HG03064 (cell line): ENCODE results near the gene C1QTNF9.
"Not testable (repeated sequence)": the region's sequence is repeated elsewhere in the genome, so short reads cannot be mapped to it uniquely, and the experiment has no call there.

Source experiments
- ATAC-seq: cut with Tn5 transposase; IDR thresholded peaks from one replicate; pipeline ENCODE4 v1.9.1; 2021; ENCODE audit warnings: low read depth; ENCODE audit not compliant: unreplicated experiment

The C1QTNF9 gene

DNA sequence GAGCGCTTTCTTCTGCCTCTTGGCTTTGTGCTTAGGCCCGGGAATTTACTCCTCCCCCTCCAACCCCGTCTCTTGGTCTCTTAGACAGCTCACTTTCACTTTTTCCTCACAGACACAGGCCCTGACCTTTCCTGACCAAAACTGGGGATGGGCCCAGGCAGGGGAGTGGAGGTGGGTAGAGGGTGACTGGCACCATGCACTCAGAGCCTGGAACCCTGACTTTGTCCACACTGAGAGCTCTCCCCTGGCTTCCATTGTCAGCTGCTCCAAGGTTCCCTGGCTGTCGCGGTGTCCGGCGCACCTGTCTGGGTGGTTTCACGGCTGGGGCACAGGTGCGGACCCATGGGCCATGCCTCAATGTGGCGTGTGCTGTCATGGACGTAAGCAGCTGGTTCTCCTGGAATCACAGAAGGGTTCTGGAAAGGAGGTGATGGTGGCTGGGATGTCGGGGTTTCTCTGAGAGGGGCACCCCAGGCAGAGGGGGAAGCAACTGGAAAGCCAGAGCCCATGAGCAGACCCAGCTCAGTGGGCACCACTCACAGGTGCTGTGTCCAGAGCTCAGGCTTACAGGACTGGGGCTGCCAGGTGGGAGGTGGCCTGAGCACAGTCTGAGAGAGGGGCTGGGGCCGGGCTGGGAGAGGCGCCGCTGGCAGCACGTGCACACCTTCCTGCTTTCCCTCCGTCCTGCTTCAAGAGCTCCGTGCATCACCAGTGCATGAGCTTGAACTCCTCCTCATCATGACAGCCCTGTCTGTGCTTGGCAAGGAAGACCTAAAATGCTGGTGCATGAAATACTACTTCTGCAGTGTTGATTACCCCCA, 28.0 kb upstream of the C1QTNF9 start:
- no peak for ATAC-seq

DNA sequence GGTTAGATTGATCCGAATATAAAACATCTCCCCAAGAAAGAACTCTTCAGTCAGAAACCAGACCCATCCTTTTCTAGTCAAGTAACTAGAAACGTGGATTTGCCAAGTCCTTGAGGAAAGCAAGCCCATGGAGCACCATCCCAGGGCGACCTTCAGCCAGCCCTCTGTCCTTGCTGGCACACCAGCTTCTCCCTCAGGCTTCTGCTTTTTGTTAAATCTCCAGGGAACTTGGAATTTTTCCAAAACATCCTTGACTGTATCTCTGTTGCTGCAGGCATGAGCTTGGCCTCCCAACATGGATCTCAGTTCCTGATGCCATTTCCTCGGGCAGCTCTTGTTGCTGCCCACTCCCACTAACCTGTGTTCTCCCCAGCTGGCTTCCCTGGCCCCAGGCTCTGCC, 27.1 kb upstream of the C1QTNF9 start:
- no peak for ATAC-seq

DNA sequence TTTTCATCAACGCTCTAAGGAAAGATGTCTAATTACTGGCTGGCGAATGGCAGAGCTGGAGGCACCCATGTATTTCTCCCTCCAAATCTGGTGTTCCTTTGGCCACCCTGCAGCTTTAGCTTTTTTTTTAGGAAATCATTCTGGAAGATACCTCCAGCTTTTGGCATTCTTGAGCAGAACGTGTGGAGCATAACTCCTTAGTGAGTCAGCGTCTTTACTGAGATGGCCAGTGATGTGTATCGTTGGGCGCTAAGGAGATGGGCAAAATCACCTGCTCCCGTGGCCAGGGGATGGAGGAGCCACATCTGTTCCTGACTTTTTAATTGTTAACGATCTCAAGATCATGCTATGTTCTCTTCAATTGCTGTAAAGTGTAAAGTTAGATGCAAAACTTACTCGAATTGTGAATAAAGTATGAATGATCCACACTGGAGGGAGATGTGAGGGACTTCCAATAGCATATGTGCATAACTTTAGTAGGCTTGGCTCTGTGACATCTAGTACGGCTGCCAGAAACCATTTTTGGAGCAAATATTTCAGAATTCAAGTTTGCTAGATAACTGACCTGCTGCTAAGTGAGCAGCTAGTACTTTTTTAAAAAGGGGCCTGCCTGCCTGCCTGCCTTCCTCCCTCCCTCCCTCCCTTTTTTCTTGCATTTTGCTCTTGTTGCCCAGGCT, 24.4 kb upstream of the C1QTNF9 start:
- ATAC-seq, result no peak

DNA sequence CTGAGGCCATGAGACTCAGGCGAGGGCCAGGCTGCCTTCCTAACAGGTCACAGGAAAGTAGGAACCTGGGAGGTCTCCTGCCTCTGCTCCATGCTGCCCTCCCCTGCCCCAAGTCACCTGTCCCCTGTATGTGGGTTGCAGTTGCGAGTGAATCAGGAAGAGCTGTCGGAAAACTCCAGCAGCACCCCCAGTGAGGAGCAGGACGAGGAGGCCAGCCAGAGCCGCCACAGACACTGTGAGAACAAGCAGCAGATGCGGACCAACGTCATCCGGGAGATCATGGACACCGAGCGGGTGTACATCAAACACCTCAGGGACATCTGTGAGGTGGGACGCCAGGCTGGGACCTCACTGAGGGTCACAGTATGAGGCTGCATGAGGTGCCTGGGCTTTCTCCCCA, 22.8 kb upstream of the C1QTNF9 start:
- no peak for ATAC-seq

DNA sequence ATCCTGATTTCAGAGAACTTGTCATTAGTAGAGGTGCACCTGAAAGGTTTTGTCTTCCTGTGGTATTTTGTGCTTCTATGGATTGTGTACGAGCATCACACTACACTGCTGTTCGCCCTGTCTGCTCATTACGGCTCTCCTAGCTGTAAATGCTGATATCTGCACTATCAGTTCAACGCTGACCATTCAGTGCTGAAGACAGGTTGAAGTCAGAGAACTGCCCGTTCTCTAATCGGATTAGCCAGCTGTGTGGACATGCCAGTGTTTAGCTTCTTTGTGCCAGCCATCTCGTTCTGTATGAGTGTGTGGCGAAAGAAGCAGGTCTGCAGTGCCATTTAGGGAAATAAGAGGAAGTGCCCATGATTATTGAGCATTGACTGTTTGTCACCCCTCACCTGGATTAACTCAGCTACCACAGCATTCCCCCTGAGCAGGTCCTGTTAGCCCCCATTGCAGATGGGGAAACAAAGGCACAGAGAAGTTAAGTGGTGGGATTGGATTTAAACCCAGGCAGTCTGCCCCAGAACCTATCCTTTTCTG, 21.6 kb upstream of the C1QTNF9 start:
- ATAC-seq, result no peak

DNA sequence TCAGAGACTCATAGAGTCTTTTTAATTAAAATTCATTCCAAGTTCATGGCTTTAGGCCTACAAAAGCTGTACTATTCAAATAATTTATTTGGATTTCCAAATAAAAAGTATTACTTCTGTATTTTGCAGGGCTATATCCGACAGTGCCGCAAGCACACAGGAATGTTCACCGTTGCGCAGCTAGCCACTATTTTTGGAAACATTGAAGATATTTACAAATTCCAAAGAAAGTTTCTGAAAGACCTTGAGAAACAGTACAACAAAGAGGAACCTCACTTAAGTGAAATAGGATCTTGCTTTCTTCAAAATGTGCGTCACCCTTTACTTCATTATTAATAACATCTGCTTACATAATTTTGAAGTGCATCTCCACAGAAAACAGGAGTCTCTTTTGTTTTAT, 20.5 kb upstream of the C1QTNF9 start:
- no peak for ATAC-seq

- ATAC-seq, result no peak
Measured at GRCh38 chr13:24290280-24290932, 19.0 kb upstream of the C1QTNF9 start.

DNA sequence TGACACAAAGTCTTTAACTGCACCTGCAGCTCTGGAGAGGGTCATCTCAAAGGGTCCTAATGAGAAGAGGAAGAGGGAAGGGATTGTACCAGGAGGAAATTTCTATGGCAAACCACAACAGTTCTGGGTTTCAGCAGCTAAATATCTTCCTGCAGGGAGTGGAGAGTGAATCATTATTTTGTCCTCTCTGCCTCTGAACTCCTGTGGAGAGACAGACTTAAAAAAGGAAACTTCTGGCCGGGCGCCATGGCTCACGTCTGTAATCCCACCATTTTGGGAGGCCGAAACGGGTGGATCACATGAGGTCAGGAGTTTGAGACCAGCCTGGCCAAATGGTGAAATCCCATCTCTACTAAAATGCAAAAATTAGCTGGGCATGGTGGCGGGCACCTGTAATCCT, 16.9 kb upstream of the C1QTNF9 start:
- no peak for ATAC-seq

DNA sequence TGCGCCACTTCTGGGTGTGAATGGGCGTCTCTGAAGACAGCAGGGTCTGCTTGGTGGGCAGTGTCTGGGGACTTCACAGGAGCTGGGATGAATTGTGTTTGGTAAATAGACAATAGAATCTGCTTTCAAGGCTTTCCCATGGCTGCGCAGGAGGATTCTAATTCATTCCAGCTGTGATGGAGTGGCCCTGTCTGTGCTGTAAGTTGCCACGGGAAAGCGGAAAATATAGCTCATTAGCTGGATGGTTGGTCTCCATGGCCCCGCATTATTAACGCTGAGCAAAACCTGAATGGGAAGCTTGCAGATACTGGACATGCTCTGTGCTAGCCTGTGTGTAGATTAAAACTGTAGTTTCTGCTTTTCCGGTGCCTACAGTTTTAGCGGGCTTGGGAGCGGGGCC, 15.6 kb upstream of the C1QTNF9 start:
- no peak for ATAC-seq

DNA sequence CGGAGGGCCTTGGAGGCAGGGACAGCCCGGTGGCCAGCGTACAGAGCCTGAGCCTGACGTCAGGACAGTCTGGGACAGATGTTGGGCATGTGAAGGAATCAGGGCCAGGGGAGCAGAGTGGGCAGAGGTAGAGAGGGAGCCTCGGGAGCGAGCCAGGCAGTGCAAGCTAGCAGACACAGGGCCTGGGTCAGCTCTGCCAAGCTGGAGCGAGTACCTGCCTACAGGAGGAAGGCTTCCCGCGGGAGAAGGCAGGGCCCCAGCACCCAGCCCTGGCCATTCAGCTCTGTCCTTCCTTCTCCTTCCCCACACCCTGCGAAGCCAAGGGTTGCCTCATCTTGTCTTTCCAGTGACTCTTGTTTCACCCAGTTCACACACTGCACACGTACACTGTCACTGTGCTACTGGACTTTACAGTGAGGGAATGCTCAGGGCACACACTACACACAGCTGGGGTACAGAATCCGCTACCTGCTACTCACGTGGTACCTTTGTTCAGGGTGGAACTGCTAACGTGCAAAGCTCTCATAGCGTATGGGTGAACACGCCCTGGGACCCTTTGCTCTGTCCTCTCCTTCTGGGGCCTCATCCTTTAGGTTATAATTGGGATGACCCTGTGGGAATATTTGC, 9.8 kb upstream of the C1QTNF9 start:
- ATAC-seq, result no peak

- ATAC-seq, result no peak
Measured at GRCh38 chr13:24301434-24301833, 7.9 kb upstream of the C1QTNF9 start.

GRCh38 chr13:24301911-24302310, 7.5 kb upstream of the C1QTNF9 start:
- ATAC-seq, result no peak

DNA sequence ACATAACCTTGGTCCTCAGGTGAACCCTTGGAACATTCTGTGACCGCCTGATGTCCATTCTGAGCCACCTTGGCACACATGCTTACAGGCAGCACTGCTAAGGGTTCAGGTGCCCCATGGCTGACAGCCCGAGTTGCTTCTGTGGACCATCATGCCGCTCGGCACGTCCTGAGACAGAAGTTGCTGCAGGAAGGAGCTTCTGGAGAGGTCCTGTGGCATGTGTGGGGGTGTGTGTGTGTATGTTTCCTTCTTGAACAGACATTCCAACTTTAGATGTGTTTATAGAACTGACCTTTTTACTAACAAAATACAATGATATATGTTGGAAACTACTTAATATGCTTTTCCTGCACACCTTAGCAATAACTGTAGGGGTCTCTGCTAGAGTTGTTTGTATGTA, 4.8 kb upstream of the C1QTNF9 start:
- no peak for ATAC-seq

GRCh38 chr13:24306632-24307031, 2.7 kb upstream of the C1QTNF9 start:
- no peak for ATAC-seq

DNA sequence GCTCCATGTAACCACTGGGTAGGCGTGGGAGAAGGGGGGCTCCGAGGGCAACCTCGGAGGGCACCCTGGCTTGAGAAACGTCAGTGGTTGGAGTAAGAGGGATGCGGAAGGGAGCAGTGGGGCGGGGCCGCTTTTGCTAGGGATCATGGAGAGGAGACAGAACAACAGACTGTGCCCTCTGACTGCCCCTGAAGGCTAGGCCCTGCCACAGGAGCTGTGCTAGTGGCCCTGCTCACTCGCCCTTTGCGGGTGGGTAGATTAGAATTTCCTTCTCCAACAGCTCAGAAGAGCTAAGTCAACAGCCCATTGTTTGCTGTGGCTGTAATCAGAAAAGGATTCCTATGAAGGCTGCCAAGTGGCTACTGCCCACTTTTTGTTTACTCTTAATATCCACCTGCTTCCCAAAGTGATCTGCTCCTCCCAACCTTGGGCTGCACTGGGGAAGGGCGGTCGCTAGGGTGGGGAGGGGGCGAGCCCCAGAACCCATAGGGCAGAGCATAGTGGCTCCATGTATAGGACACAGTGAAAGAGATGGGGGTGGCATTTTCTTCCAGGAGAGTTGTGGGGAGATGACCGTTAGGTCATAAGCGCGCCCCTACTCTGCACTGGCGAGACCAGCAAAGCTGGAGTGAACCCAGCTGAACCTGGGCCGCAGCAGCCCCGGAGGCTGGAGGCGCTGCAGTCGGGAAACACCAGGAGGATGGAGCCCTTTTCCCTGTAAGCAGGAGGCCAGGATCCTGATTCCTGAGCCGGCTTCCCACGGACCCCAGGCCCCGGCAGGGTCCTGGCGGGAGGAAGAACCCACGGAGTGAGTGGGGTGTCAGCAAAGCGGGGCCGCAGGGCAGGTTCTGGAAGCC, 1.9 kb upstream of the C1QTNF9 start:
- no peak for ATAC-seq

- no peak for ATAC-seq
Measured at GRCh38 chr13:24308068-24308445, 1.3 kb upstream of the C1QTNF9 start.

- no peak for ATAC-seq
Measured at GRCh38 chr13:24308488-24309020, 826 bp upstream of the C1QTNF9 start.

GRCh38 chr13:24313439-24313838, 4.1 kb downstream of the C1QTNF9 start:
- ATAC-seq, result no peak

DNA sequence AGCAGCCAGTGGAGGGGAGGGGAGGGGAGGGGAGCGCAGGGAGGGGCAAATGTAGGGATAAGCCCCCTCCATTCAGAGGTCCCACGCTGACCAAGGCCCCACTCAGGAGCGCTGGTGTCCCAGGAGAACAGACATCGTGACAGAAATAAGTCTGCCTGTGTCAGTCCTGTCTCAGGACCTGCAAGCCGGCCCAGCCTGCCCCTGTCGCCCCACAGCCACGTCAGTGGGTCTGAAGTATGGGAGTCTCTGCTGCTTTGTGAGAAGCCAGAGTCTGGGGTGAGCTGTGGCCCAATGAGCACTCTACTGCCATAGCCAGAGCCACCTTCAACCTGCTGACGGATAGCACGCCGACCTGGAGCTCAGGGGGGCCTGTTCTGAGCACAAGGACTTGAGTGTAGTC, 8.5 kb downstream of the C1QTNF9 start:
- not testable (repeated sequence) for ATAC-seq

DNA sequence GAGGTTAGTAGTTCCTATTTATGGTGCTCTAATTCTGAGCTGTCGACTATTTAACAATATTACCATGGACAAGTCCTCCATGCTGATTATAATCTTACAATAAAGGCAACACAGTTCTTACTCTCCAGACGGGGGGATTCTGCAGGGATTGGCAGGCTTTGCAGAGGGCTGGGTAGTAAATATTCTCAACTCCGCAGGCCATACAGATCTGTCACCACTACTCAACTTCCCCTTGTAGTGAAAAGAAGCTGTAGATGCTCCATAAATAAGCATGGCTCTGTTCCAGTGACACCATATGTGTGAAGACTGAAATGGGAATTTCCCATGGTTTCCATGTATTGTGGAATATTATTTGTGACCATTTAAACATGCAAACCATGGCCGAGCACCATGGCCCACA, 9.5 kb downstream of the C1QTNF9 start:
- ATAC-seq, result not testable (repeated sequence)
